Parathyroid adenoma (tissue), 2 donors: ENCODE measurements around the gene SLC46A1.
A peak's percentile ranks its signal among the peaks of the same experiment; 100 is the strongest.

ENCODE experiments used
- H2AFZ ChIP-seq: fragments of 300-600 bp; sonication (generic); one replicate; pipeline ENCODE4 v1.7.0; 2017; ENCODE audit warnings: antibody characterized with exemption, mild to moderate bottlenecking
- H3K27ac ChIP-seq: fragments of 300-600 bp; sonication (generic); one replicate; pipeline ENCODE4 v1.7.0; 2017
- H3K27me3 ChIP-seq: fragments of 300-600 bp; sonication (generic); one replicate; pipeline ENCODE4 v1.7.0; 2017; ENCODE audit warnings: low read length; ENCODE audit not compliant: control insufficient read depth, insufficient read depth
- H3K36me3 ChIP-seq: fragments of 300-600 bp; sonication (generic); one replicate; pipeline ENCODE4 v1.7.0; 2017; ENCODE audit warnings: low read length; ENCODE audit not compliant: control insufficient read depth, insufficient read depth
- H3K4me1 ChIP-seq: fragments of 300-600 bp; sonication (generic); one replicate; pipeline ENCODE4 v1.7.0; 2017; ENCODE audit warnings: control low read depth
- H3K4me2 ChIP-seq: fragments of 300-600 bp; sonication (generic); one replicate; pipeline ENCODE4 v1.7.0; 2017; ENCODE audit warnings: low read length
- H3K4me3 ChIP-seq: fragments of 300-600 bp; sonication (generic); one replicate; pipeline ENCODE4 v1.7.0; 2017; ENCODE audit warnings: low read depth, low read length
- H3K79me2 ChIP-seq: fragments of 300-600 bp; sonication (generic); one replicate; pipeline ENCODE4 v1.7.0; 2017; ENCODE audit warnings: control low read depth
- H3K9ac ChIP-seq: fragments of 300-600 bp; sonication (generic); one replicate; pipeline ENCODE4 v1.7.0; 2017; ENCODE audit warnings: mild to moderate bottlenecking
- H3K9me3 ChIP-seq: fragments of 300-600 bp; sonication (generic); one replicate; pipeline ENCODE4 v1.7.0; 2017; ENCODE audit warnings: low read length; ENCODE audit not compliant: control insufficient read depth
- CTCF ChIP-seq: fragments of 300-600 bp; sonication (generic); IDR thresholded peaks from one replicate; pipeline ENCODE4 v1.7.0; 2017; ENCODE audit warnings: antibody characterized with exemption, mild to moderate bottlenecking
- donor health status: primary hyperparathyroidism.

Gene SLC46A1

GRCh38 chr17:28388106-28388505 lies 17.9 kb downstream of the SLC46A1 start:
- no peak for TF ChIP-seq CTCF
- Histone ChIP-seq H3K9ac (no peak overlapping the region), H2AFZ (no peak overlapping the region), H3K27ac (no peak overlapping the region), H3K9me3 (no peaks in the 10 kb centered on the region), H3K4me3 (no peak overlapping the region), H3K36me3 (no peaks in the 10 kb centered on the region), H3K4me2 (no peak overlapping the region), H3K27me3 (no peaks in the 10 kb centered on the region), H3K79me2 (peaks cover 8% of the 10 kb centered on the region), H3K4me1 (no peaks in the 10 kb centered on the region)

DNA sequence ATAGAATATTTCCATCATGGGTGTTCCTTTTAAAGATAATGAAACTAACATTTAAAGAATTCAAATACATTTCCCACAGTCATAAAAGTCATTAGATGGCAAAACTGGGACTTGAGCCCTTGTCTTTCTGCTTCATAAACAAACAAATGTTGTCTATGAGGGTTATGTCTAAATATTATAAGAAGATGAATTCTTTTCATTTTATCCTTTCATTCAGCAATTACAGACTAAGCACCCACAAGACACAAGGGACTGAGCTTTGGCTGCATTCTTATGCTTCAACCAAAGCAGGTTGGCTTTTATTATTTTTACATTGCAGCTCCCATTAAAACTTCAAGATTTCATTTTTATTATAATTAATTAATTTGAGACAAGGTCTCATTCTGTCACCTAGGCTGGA lies 19.6 kb downstream of the SLC46A1 start:
- H3K27ac ChIP-seq = no peak overlapping the region
- H3K4me1 ChIP-seq = peaks cover 3% of the 10 kb centered on the region
- no peak for TF ChIP-seq CTCF
- H3K79me2 ChIP-seq = peaks cover 16% of the 10 kb centered on the region
- H3K4me3 ChIP-seq = no peak overlapping the region
- no peaks in the 10 kb centered on the region for H3K36me3 ChIP-seq
- no peak overlapping the region for H3K9ac ChIP-seq
- H3K4me2 ChIP-seq = no peak overlapping the region
- H2AFZ ChIP-seq = no peak overlapping the region
- no peaks in the 10 kb centered on the region for H3K27me3 ChIP-seq
- H3K9me3 ChIP-seq = no peaks in the 10 kb centered on the region

GRCh38 chr17:28385406-28385805 lies 20.6 kb downstream of the SLC46A1 start:
- H3K4me3 ChIP-seq = peak overlapping the region; percentile 55
- H3K4me1 ChIP-seq = peaks cover 13% of the 10 kb centered on the region
- no peak for TF ChIP-seq CTCF
- no peak overlapping the region for H3K9ac ChIP-seq
- H3K27ac ChIP-seq = no peak overlapping the region
- peaks cover 18% of the 10 kb centered on the region for H3K79me2 ChIP-seq
- peak overlapping the region; percentile 65 for H3K4me2 ChIP-seq
- H3K9me3 ChIP-seq = no peaks in the 10 kb centered on the region
- no peak overlapping the region for H2AFZ ChIP-seq
- no peaks in the 10 kb centered on the region for H3K36me3 ChIP-seq
- H3K27me3 ChIP-seq = no peaks in the 10 kb centered on the region

DNA sequence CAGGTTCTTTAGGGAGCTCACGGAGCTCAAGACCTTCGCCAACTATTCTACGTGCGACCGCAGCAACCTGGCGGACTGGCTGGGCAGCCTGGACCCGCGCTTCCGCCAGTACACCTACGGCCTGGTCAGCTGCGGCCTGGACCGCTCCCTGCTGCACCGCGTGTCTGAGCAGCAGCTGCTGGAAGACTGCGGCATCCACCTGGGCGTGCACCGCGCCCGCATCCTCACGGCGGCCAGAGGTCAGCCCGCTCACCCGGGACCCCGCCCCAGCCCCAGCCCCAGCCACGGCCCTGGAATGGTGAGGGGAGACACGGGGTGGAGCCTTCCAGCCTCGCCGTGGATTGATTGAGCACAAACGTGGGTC lies 21.0 kb downstream of the SLC46A1 start:
- Histone ChIP-seq H3K27me3 (no peaks in the 10 kb centered on the region), H3K36me3 (no peaks in the 10 kb centered on the region), H3K4me1 (peaks cover 16% of the 10 kb centered on the region), H3K79me2 (peaks cover 19% of the 10 kb centered on the region), H3K9ac (no peak overlapping the region), H3K4me2 (peak overlapping the region; percentile 65), H3K4me3 (peak overlapping the region; percentile 55), H2AFZ (peak overlapping the region; percentile 62), H3K9me3 (no peaks in the 10 kb centered on the region), H3K27ac (no peak overlapping the region)
- no peak for TF ChIP-seq CTCF

GRCh38 chr17:28384281-28385036 lies 21.6 kb downstream of the SLC46A1 start:
- no peaks in the 10 kb centered on the region for H3K27me3 ChIP-seq
- H2AFZ ChIP-seq = peak overlapping the region; percentile 62
- H3K9me3 ChIP-seq = no peaks in the 10 kb centered on the region
- H3K4me3 ChIP-seq = peak overlapping the region; percentile 55
- H3K4me2 ChIP-seq = peak overlapping the region; percentile 65
- H3K36me3 ChIP-seq = no peaks in the 10 kb centered on the region
- no peak overlapping the region for H3K9ac ChIP-seq
- no peak for TF ChIP-seq CTCF
- H3K27ac ChIP-seq = no peak overlapping the region
- peaks cover 16% of the 10 kb centered on the region for H3K4me1 ChIP-seq
- H3K79me2 ChIP-seq = peaks cover 19% of the 10 kb centered on the region
